NT2/D1 (cell line): Measurements from ENCODE around the gene ZNF814.
"Not testable (repeated sequence)": the region's sequence is repeated elsewhere in the genome, so short reads cannot be mapped to it uniquely, and the experiment has no call there.

Source experiments
- SUZ12 ChIP-seq: IDR thresholded peaks from 2 replicates; pipeline ENCODE4 v1.6.1; 2011; ENCODE audit not compliant: insufficient read length, insufficient read depth; ENCODE audit errors: extremely low read depth
- YY1 ChIP-seq: IDR thresholded peaks from 2 replicates; pipeline ENCODE4 v1.6.1; 2011; ENCODE audit not compliant: insufficient read length, insufficient read depth

DNA sequence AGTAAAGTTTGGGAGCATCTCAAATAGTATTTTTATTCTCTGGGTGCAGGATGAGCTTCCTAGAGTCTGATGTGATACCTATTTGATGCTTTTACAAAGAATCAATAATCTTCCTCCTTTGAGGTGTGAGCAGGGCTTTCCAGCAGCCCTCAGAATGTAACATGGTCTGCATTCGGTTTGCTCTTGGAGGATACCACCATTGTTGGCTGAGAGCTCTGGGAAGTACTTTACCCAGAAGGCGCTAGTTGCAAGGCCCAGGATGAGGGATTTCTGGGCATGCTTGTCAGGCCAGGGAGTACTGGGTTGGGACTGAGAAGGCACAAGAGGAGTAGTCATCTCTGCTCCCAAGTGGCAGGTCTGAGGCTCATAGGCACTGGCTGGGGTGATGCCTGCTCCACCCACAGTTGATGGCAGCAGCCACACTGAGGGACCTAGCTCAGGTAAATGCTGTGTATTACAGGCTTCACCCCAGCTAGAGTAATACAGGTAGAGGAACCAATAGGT lies 39.6 kb downstream of the ZNF814 start:
- not testable (repeated sequence) for TF ChIP-seq YY1, SUZ12
